ENCODE measurements around the gene ZFP62.

GRCh38 chr5:180848878-180849277, 12.2 kb downstream of the ZFP62 start:
- TF ChIP-seq SRF (IDR thresholded peaks at IDR 0.05; ENCODE audit: low read depth) (0 out of 2 replicates have a peak, but pooled peaks have one; percentile 20), CBX3 (IDR thresholded peaks at IDR 0.05; ENCODE audit: low read depth) (no peak), JUND (IDR thresholded peaks at IDR 0.05) (no peak), POLR2A (IDR thresholded peaks at IDR 0.05; ENCODE audit: borderline replicate concordance, extremely low read depth, insufficient read depth, insufficient read length) (no peak), EGR1 (IDR thresholded peaks at IDR 0.05; ENCODE audit: low read depth) (no peak), SIN3A (IDR thresholded peaks at IDR 0.05; ENCODE audit: low read depth) (0 out of 2 replicates have a peak, but pooled peaks have one; percentile 10), EZH2 (IDR thresholded peaks at IDR 0.05) (no peak), ZNF274 (IDR thresholded peaks at IDR 0.05; ENCODE audit: low read depth, low read length) (no peak)
- TF ChIP-seq, protein P1, sequence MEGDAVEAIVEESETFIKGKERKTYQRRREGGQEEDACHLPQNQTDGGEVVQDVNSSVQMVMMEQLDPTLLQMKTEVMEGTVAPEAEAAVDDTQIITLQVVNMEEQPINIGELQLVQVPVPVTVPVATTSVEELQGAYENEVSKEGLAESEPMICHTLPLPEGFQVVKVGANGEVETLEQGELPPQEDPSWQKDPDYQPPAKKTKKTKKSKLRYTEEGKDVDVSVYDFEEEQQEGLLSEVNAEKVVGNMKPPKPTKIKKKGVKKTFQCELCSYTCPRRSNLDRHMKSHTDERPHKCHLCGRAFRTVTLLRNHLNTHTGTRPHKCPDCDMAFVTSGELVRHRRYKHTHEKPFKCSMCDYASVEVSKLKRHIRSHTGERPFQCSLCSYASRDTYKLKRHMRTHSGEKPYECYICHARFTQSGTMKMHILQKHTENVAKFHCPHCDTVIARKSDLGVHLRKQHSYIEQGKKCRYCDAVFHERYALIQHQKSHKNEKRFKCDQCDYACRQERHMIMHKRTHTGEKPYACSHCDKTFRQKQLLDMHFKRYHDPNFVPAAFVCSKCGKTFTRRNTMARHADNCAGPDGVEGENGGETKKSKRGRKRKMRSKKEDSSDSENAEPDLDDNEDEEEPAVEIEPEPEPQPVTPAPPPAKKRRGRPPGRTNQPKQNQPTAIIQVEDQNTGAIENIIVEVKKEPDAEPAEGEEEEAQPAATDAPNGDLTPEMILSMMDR (IDR thresholded peaks at IDR 0.05 in 2 of 3, conservative IDR thresholded peaks at IDR 0.05 in 1 of 3; ENCODE audit: borderline replicate concordance in 1 of 3, insufficient read depth in 1 of 3, low read depth in 2 of 3, low read length in 2 of 3) = peak in 2 of 3 experiments; percentile 11 to 12; a peak in 1 of 6 replicates
- TF ChIP-seq, protein P2, sequence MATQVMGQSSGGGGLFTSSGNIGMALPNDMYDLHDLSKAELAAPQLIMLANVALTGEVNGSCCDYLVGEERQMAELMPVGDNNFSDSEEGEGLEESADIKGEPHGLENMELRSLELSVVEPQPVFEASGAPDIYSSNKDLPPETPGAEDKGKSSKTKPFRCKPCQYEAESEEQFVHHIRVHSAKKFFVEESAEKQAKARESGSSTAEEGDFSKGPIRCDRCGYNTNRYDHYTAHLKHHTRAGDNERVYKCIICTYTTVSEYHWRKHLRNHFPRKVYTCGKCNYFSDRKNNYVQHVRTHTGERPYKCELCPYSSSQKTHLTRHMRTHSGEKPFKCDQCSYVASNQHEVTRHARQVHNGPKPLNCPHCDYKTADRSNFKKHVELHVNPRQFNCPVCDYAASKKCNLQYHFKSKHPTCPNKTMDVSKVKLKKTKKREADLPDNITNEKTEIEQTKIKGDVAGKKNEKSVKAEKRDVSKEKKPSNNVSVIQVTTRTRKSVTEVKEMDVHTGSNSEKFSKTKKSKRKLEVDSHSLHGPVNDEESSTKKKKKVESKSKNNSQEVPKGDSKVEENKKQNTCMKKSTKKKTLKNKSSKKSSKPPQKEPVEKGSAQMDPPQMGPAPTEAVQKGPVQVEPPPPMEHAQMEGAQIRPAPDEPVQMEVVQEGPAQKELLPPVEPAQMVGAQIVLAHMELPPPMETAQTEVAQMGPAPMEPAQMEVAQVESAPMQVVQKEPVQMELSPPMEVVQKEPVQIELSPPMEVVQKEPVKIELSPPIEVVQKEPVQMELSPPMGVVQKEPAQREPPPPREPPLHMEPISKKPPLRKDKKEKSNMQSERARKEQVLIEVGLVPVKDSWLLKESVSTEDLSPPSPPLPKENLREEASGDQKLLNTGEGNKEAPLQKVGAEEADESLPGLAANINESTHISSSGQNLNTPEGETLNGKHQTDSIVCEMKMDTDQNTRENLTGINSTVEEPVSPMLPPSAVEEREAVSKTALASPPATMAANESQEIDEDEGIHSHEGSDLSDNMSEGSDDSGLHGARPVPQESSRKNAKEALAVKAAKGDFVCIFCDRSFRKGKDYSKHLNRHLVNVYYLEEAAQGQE (IDR thresholded peaks at IDR 0.05; ENCODE audit: low read depth) = no peak
